ENCODE measurements around the gene HMOX2. TPM values are rescaled to one million over a fixed set of nuclear protein-coding genes. Genes with fewer than 3 reads are reported as not detected.

HMOX2 gene
- total and polyA plus RNA-seq, 2 donors (not counting 3 experiments of a cell fraction or from before 2014, with no cell fraction given) = 80.7 to 86.3 TPM

DNA sequence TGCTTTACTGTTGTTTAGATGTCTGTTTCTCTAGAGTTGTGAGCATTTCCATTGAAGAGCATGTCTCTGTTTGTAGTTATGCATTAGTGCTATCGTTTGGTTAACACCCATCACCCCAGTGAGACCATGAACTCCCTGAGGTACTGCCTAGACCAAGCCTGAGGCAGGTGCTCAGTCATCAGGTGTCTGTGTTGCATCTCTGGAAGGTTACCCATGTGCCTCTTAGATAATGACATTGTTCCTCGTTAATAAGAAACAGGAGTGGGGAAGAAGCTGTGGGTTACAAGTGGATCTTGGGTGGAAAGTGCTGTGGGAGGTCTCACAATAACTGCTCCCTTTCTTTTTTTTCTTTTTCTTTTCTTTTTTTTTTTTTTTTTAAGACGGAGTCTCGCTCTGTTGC, 32.2 kb upstream of the HMOX2 start:
- DNase-seq (ENCODE audit: low read depth, low spot score) (no peak), FAIRE-seq (no peak)
- Histone ChIP-seq H3K36me3 (ENCODE audit: control insufficient read depth in 2 of 2, extremely low read depth in 1 of 2, insufficient read depth in 2 of 2, low read length in 2 of 2) (peaks cover 20 to 51% of the 10 kb centered on the region in 2 experiments), H3K4me2 (ENCODE audit: insufficient read depth, low read length) (no peak overlapping the region), H3K4me1 (ENCODE audit: control insufficient read depth, extremely low read depth, insufficient read depth, low read length) (no peaks in the 10 kb centered on the region), H3K27ac (ENCODE audit: insufficient read depth, low read depth, low read length) (no peak overlapping the region), H3K4me3 (replicated peaks in 1 of 3; ENCODE audit: insufficient read depth in 1 of 3, low read depth in 1 of 3, low read length in 3 of 3) (no peak overlapping the region), H2AFZ (ENCODE audit: low read depth, low read length) (no peak overlapping the region), H3K27me3 (ENCODE audit: control insufficient read depth in 2 of 2, insufficient read depth in 2 of 2, low read length in 2 of 2) (no peaks in the 10 kb centered on the region), H3K79me2 (ENCODE audit: control insufficient read depth, insufficient read depth, low read length) (no peaks in the 10 kb centered on the region), H4K20me1 (replicated peaks; ENCODE audit: control insufficient read depth, extremely low read depth, insufficient read depth, low read length) (no peaks in the 10 kb centered on the region), H3K9me3 (replicated peaks; ENCODE audit: control insufficient read depth, insufficient read depth, low read length) (no peaks in the 10 kb centered on the region), H3K9me1 (replicated peaks; ENCODE audit: control insufficient read depth, extremely low read depth, insufficient read depth, low read length) (no peaks in the 10 kb centered on the region), H3K9ac (replicated peaks; ENCODE audit: extremely low read depth, insufficient read depth, low read length) (no peak overlapping the region)
- ChIA-PET CTCF (no interaction called here), POLR2A (no interaction called here)
- TF ChIP-seq, protein P1, sequence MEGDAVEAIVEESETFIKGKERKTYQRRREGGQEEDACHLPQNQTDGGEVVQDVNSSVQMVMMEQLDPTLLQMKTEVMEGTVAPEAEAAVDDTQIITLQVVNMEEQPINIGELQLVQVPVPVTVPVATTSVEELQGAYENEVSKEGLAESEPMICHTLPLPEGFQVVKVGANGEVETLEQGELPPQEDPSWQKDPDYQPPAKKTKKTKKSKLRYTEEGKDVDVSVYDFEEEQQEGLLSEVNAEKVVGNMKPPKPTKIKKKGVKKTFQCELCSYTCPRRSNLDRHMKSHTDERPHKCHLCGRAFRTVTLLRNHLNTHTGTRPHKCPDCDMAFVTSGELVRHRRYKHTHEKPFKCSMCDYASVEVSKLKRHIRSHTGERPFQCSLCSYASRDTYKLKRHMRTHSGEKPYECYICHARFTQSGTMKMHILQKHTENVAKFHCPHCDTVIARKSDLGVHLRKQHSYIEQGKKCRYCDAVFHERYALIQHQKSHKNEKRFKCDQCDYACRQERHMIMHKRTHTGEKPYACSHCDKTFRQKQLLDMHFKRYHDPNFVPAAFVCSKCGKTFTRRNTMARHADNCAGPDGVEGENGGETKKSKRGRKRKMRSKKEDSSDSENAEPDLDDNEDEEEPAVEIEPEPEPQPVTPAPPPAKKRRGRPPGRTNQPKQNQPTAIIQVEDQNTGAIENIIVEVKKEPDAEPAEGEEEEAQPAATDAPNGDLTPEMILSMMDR (IDR thresholded peaks at IDR 0.05; ENCODE audit: extremely low read depth in 1 of 2, insufficient read depth in 1 of 2, low read depth in 1 of 2, low read length in 2 of 2) = no peak
- TF ChIP-seq MYC (IDR thresholded peaks at IDR 0.05; ENCODE audit: low read depth, low read length) = no peak
- no peak for TF ChIP-seq EZH2 (IDR thresholded peaks at IDR 0.05; ENCODE audit: borderline replicate concordance, low read depth, low read length, severe bottlenecking)
- TF ChIP-seq GATA2 (IDR thresholded peaks at IDR 0.05; ENCODE audit: insufficient read depth, insufficient read length, low read depth, low read length) = no peak
- no peak for TF ChIP-seq POLR2AphosphoS5 (IDR thresholded peaks at IDR 0.05; ENCODE audit: insufficient read depth, low read depth, low read length)
- TF ChIP-seq POLR2A (IDR thresholded peaks at IDR 0.05; ENCODE audit: low read depth, low read length) = no peak
- TF ChIP-seq FOS (IDR thresholded peaks at IDR 0.05; ENCODE audit: borderline replicate concordance, insufficient read depth, low read length) = no peak
- TF ChIP-seq, protein P2, sequence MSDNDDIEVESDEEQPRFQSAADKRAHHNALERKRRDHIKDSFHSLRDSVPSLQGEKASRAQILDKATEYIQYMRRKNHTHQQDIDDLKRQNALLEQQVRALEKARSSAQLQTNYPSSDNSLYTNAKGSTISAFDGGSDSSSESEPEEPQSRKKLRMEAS (IDR thresholded peaks at IDR 0.05; ENCODE audit: insufficient read depth, insufficient read length) = no peak
- no peak for TF ChIP-seq JUN (IDR thresholded peaks at IDR 0.05; ENCODE audit: borderline replicate concordance, insufficient read depth, insufficient read length, low read depth)
- no TSS peak for BruUV-seq (replicated peaks)
- dilution Hi-C loops (cut with MboI; ENCODE audit: extremely low pct_ligation_motif_present, low sequenced_read_pairs) = no loop called here
- intact Hi-C loops (cut with micrococcal nuclease) = no loop called here

All from endothelial cell of umbilical vein (primary cell).